Ectodermal cell (in vitro differentiated cells): ENCODE data around the gene RPL36.

Experiments used
- H3K27ac ChIP-seq: 2 replicates; pipeline ENCODE4 v1.7.0; 2013; ENCODE audit warnings: mild to moderate bottlenecking, low read depth, low read length; ENCODE audit not compliant: insufficient read depth, poor library complexity, severe bottlenecking
- H3K27me3 ChIP-seq: 2 replicates; pipeline ENCODE4 v1.7.0; 2013; ENCODE audit warnings: mild to moderate bottlenecking, low read length; ENCODE audit not compliant: insufficient read depth, control insufficient read depth, poor library complexity, severe bottlenecking
- H3K36me3 ChIP-seq: one replicate; pipeline ENCODE4 v1.7.0; 2013; ENCODE audit warnings: low read length; ENCODE audit not compliant: control insufficient read depth, insufficient read depth
- H3K4me1 ChIP-seq: one replicate; pipeline ENCODE4 v1.7.0; 2013; ENCODE audit warnings: low read length; ENCODE audit not compliant: control insufficient read depth, insufficient read depth
- H3K4me3 ChIP-seq: 2 replicates; pipeline ENCODE4 v1.7.0; 2013; ENCODE audit warnings: low read depth, low read length, control low read depth; ENCODE audit not compliant: insufficient read depth
- H3K9me3 ChIP-seq: 2 replicates; pipeline ENCODE4 v1.7.0; 2013; ENCODE audit warnings: mild to moderate bottlenecking, low read length, moderate library complexity; ENCODE audit not compliant: control insufficient read depth
- WGBS, 2 experiments: methylation state at CpG; one replicate each; pipeline ENCODE4 v1.1.7; 2013; ENCODE audit warnings: missing lambda C conversion rate in 2 of 2; 5-methylcytosine and 5-hydroxymethylcytosine counted together

The RPL36 gene

GRCh38 chr19:5680084-5680436 lies 10.0 kb upstream of the RPL36 start:
- Histone ChIP-seq H3K36me3 (peaks cover 3% of the 10 kb centered on the region), H3K27ac (peak overlapping the region; percentile 80), H3K4me3 (peak overlapping the region; percentile 83), H3K9me3 (no peaks in the 10 kb centered on the region), H3K27me3 (no peaks in the 10 kb centered on the region), H3K4me1 (peaks cover 13% of the 10 kb centered on the region)
- WGBS, 2 experiments: 2 to 3% methylated on average over 23 of the region's 23 CpGs

GRCh38 chr19:5680437-5681368 lies 9.4 kb upstream of the RPL36 start, which contains the start of the genes HSD11B1L and MICOS13:
Gene HSD11B1L, plus strand, starts transcription at chr19:5681027. Its CDS starts 3,806 bp downstream, at chr19:5684833.
Gene MICOS13, minus strand, starts transcription at chr19:5680516. Its CDS starts 30 bp downstream, at chr19:5680486.
- Histone ChIP-seq H3K4me1 (peaks cover 13% of the 10 kb centered on the region), H3K9me3 (no peaks in the 10 kb centered on the region), H3K27me3 (no peaks in the 10 kb centered on the region), H3K4me3 (peak within 1 kb of the TSS; percentile 83), H3K36me3 (peaks cover 3% of the 10 kb centered on the region), H3K27ac (peak within 1 kb of the TSS; percentile 80)
- WGBS, 2 experiments: 2 to 3% methylated on average over 94 of the region's 94 CpGs

GRCh38 chr19:5681391-5682106 lies 8.5 kb upstream of the RPL36 start:
- WGBS, 2 experiments: 78 to 79% methylated on average over 16 to 17 of the region's 17 CpGs
- H3K9me3 ChIP-seq: no peaks in the 10 kb centered on the region
- peaks cover 13% of the 10 kb centered on the region for H3K4me1 ChIP-seq
- no peak overlapping the region for H3K27ac ChIP-seq
- peak overlapping the region; percentile 83 for H3K4me3 ChIP-seq
- H3K27me3 ChIP-seq: no peaks in the 10 kb centered on the region
- H3K36me3 ChIP-seq: peaks cover 3% of the 10 kb centered on the region

GRCh38 chr19:5682107-5682482 lies 8.0 kb upstream of the RPL36 start:
- Histone ChIP-seq H3K9me3 (no peaks in the 10 kb centered on the region), H3K27me3 (no peaks in the 10 kb centered on the region), H3K4me1 (peaks cover 13% of the 10 kb centered on the region), H3K36me3 (peaks cover 3% of the 10 kb centered on the region), H3K4me3 (peak overlapping the region; percentile 83), H3K27ac (no peak overlapping the region)
- 93 to 94% methylated on average over 3 of the region's 3 CpGs for WGBS, 2 experiments

GRCh38 chr19:5683177-5683886 lies 6.8 kb upstream of the RPL36 start:
- peaks cover 13% of the 10 kb centered on the region for H3K4me1 ChIP-seq
- no peaks in the 10 kb centered on the region for H3K27me3 ChIP-seq
- WGBS, 2 experiments: 93 to 96% methylated on average over 10 of the region's 10 CpGs
- H3K4me3 ChIP-seq: no peak overlapping the region
- H3K9me3 ChIP-seq: no peaks in the 10 kb centered on the region
- no peak overlapping the region for H3K27ac ChIP-seq
- H3K36me3 ChIP-seq: peaks cover under 1% of the 10 kb centered on the region

GRCh38 chr19:5684694-5685430 lies 5.2 kb upstream of the RPL36 start:
- Histone ChIP-seq H3K4me1 (peaks cover 13% of the 10 kb centered on the region), H3K9me3 (no peaks in the 10 kb centered on the region), H3K36me3 (no peaks in the 10 kb centered on the region), H3K4me3 (no peak overlapping the region), H3K27me3 (no peaks in the 10 kb centered on the region), H3K27ac (no peak overlapping the region)
- whole genome bisulfite sequencing, 2 experiments: 92 to 94% methylated on average over 22 of the region's 22 CpGs

GRCh38 chr19:5686326-5686646 lies 3.8 kb upstream of the RPL36 start:
- no peaks in the 10 kb centered on the region for H3K9me3 ChIP-seq
- H3K4me1 ChIP-seq: peaks cover 12% of the 10 kb centered on the region
- WGBS, 2 experiments: 60 to 65% methylated on average over 16 of the region's 16 CpGs
- H3K27me3 ChIP-seq: no peaks in the 10 kb centered on the region
- H3K36me3 ChIP-seq: no peaks in the 10 kb centered on the region
- peak overlapping the region; percentile 62 for H3K4me3 ChIP-seq
- peak overlapping the region; percentile 23 for H3K27ac ChIP-seq

GRCh38 chr19:5686647-5687359 lies 3.3 kb upstream of the RPL36 start:
- H3K27ac ChIP-seq: peak overlapping the region; percentile 23
- H3K9me3 ChIP-seq: no peaks in the 10 kb centered on the region
- 1% methylated on average over 59 of the region's 59 CpGs for WGBS, 2 experiments
- peak overlapping the region; percentile 62 for H3K4me3 ChIP-seq
- H3K36me3 ChIP-seq: no peaks in the 10 kb centered on the region
- H3K27me3 ChIP-seq: no peaks in the 10 kb centered on the region
- H3K4me1 ChIP-seq: peaks cover 7% of the 10 kb centered on the region
